OCI-LY3 (cell line): ENCODE measurements around the gene ZNRF1.
"Not testable (repeated sequence)": the region's sequence is repeated elsewhere in the genome, so short reads cannot be mapped to it uniquely, and the experiment has no call there.

Source experiments
- H2AFZ ChIP-seq: fragments of 200-600, 300-600 bp; shearing (Covaris generic); 2 replicates; pipeline ENCODE4 v1.6.0; 2014; ENCODE audit warnings: antibody characterized with exemption, low read depth, low read length
- H3K27ac ChIP-seq: fragments of 200-600, 300-600 bp; sonication (generic); 2 replicates; pipeline ENCODE4 v1.5.1; 2014; ENCODE audit warnings: mild to moderate bottlenecking, low read length, moderate library complexity, mixed read lengths
- H3K27me3 ChIP-seq: fragments of 200-600, 300-600 bp; sonication (generic); 2 replicates; pipeline ENCODE4 v1.6.1; 2014; ENCODE audit warnings: low read depth, low read length, mixed read lengths
- H3K36me3 ChIP-seq: fragments of 200-600, 300-600 bp; sonication (generic); replicated peaks from 2 replicates; pipeline ENCODE3; 2014; ENCODE audit warnings: low read depth, low read length, mixed read lengths
- H3K4me1 ChIP-seq: fragments of 300-600, 200-600 bp; sonication (generic); 2 replicates; pipeline ENCODE4 v1.6.1; 2014; ENCODE audit warnings: low read length, mixed read lengths
- H3K4me2 ChIP-seq: fragments of 200-600, 300-600 bp; sonication (generic); 2 replicates; pipeline ENCODE4 v1.6.1; 2014; ENCODE audit warnings: low read length, mixed read lengths
- H3K4me3 ChIP-seq: fragments of 300-600, 200-600 bp; sonication (generic); 2 replicates; pipeline ENCODE4 v1.5.1; 2014; ENCODE audit warnings: antibody characterized with exemption, mild to moderate bottlenecking, low read length, moderate library complexity
- H3K79me2 ChIP-seq: fragments of 300-600, 200-600 bp; shearing (Covaris generic); 2 replicates; pipeline ENCODE4 v1.6.1; 2014; ENCODE audit warnings: mild to moderate bottlenecking, low read length, mixed read lengths
- H3K9ac ChIP-seq: fragments of 300-600, 200-600 bp; shearing (Covaris generic); 2 replicates; pipeline ENCODE4 v1.6.0; 2014; ENCODE audit warnings: mild to moderate bottlenecking, low read length, moderate library complexity
- H3K9me3 ChIP-seq: fragments of 200-600, 300-600 bp; shearing (Covaris generic); 2 replicates; pipeline ENCODE4 v1.6.1; 2014; ENCODE audit warnings: low read length, mixed read lengths; ENCODE audit not compliant: insufficient read depth
- H4K20me1 ChIP-seq: fragments of 200-600, 300-600 bp; sonication (generic); 2 replicates; pipeline ENCODE4 v1.6.1; 2016; ENCODE audit warnings: low read length, mixed read lengths; ENCODE audit not compliant: insufficient read depth
- CTCF ChIP-seq: fragments of 200-600, 300-600 bp; sonication (generic); IDR thresholded peaks from 2 replicates; pipeline ENCODE4 v1.5.1; 2014; ENCODE audit warnings: antibody characterized with exemption, low read length, low read depth
- EZH2phosphoT487 ChIP-seq: fragments of 200-600 bp; shearing (Covaris generic); IDR thresholded peaks from 2 replicates; pipeline ENCODE4 v1.6.1; 2018; ENCODE audit warnings: antibody characterized with exemption, mixed run types, low read depth

ZNRF1 gene

GRCh38 chr16:75024182-75024581, 25.4 kb downstream of the ZNRF1 start:
- H3K27me3 ChIP-seq, result no peaks in the 10 kb centered on the region
- no peaks in the 10 kb centered on the region for H3K79me2 ChIP-seq
- TF ChIP-seq EZH2phosphoT487 (no peak), CTCF (no peak)
- no peak overlapping the region for H3K9ac ChIP-seq
- H3K4me3 ChIP-seq, result no peak overlapping the region
- no peak overlapping the region for H2AFZ ChIP-seq
- H3K36me3 ChIP-seq, result peaks cover 4% of the 10 kb centered on the region
- H3K9me3 ChIP-seq, result peaks cover 11% of the 10 kb centered on the region; the same call in 1 of the 2 replicates
- H4K20me1 ChIP-seq, result no peaks in the 10 kb centered on the region
- H3K27ac ChIP-seq, result no peak overlapping the region
- peak overlapping the region; percentile 33 for H3K4me2 ChIP-seq
- peaks cover 8% of the 10 kb centered on the region for H3K4me1 ChIP-seq

GRCh38 chr16:75024594-75024993, 25.8 kb downstream of the ZNRF1 start:
- Histone ChIP-seq H3K4me3 (no peak overlapping the region), H4K20me1 (no peaks in the 10 kb centered on the region), H3K9me3 (peaks cover 11% of the 10 kb centered on the region; the same call in 1 of the 2 replicates), H3K79me2 (no peaks in the 10 kb centered on the region), H3K4me1 (peaks cover 8% of the 10 kb centered on the region), H3K27me3 (no peaks in the 10 kb centered on the region), H3K4me2 (peak overlapping the region; percentile 33), H3K36me3 (peaks cover 4% of the 10 kb centered on the region), H3K9ac (no peak overlapping the region), H2AFZ (no peak overlapping the region), H3K27ac (no peak overlapping the region)
- TF ChIP-seq EZH2phosphoT487 (no peak), CTCF (no peak)

GRCh38 chr16:75025761-75026160, 26.9 kb downstream of the ZNRF1 start:
- H3K4me1 ChIP-seq, result peaks cover 8% of the 10 kb centered on the region
- TF ChIP-seq EZH2phosphoT487 (no peak), CTCF (no peak)
- no peaks in the 10 kb centered on the region for H3K79me2 ChIP-seq
- no peak overlapping the region for H3K4me2 ChIP-seq
- no peak overlapping the region for H3K27ac ChIP-seq
- peaks cover 11% of the 10 kb centered on the region; the same call in 1 of the 2 replicates for H3K9me3 ChIP-seq
- no peaks in the 10 kb centered on the region for H3K27me3 ChIP-seq
- H3K36me3 ChIP-seq, result peaks cover 4% of the 10 kb centered on the region
- H3K4me3 ChIP-seq, result no peak overlapping the region
- H3K9ac ChIP-seq, result no peak overlapping the region
- H2AFZ ChIP-seq, result no peak overlapping the region
- H4K20me1 ChIP-seq, result no peaks in the 10 kb centered on the region

- not testable (repeated sequence) for H3K4me1 ChIP-seq, H3K27ac ChIP-seq, H3K36me3 ChIP-seq, H2AFZ ChIP-seq, H3K79me2 ChIP-seq, H3K9me3 ChIP-seq, H3K27me3 ChIP-seq, H3K4me3 ChIP-seq, H4K20me1 ChIP-seq, H3K9ac ChIP-seq, H3K4me2 ChIP-seq
These were observed 27.5 kb downstream of the ZNRF1 start for GRCh38 chr16:75026239-75026891.
